ENCODE data around the gene GSDME. TPM values are rescaled to one million over a fixed set of nuclear protein-coding genes. Genes with fewer than 3 reads are reported as not detected.

Gene GSDME
- polyA plus RNA-seq = 87.6 TPM
- long read RNA-seq, donor 1, full-length matches to known transcripts = 8 of 13 reads
- long read RNA-seq, donor 1, partial matches to known transcripts = 5 of 13 reads
- long read RNA-seq, donor 1, other reads (novel, unspliced or antisense) = 0 of 13 reads
- long read RNA-seq, donor 2, full-length matches to known transcripts = 18 of 46 reads
- long read RNA-seq, donor 2, partial matches to known transcripts = 28 of 46 reads
- long read RNA-seq, donor 2, other reads (novel, unspliced or antisense) = 0 of 46 reads
- long read RNA-seq, donor 3, full-length matches to known transcripts = 35 of 72 reads
- long read RNA-seq, donor 3, partial matches to known transcripts = 31 of 72 reads
- long read RNA-seq, donor 3, other reads (novel, unspliced or antisense) = 6 of 72 reads
- long read RNA-seq, donor 4, partial matches to known transcripts = 0 of 2 reads
- long read RNA-seq, donor 4, other reads (novel, unspliced or antisense) = 0 of 2 reads
- long read RNA-seq, donor 5, partial matches to known transcripts = 0 of 1 reads
- long read RNA-seq, donor 5, other reads (novel, unspliced or antisense) = 0 of 1 reads
- long read RNA-seq, donor 6, full-length matches to known transcripts = 17 of 36 reads
- long read RNA-seq, donor 6, partial matches to known transcripts = 19 of 36 reads
- long read RNA-seq, donor 6, other reads (novel, unspliced or antisense) = 0 of 36 reads
- long read RNA-seq, donor 7, full-length matches to known transcripts = 3 of 3 reads
- long read RNA-seq, donor 7, partial matches to known transcripts = 0 of 3 reads
- long read RNA-seq, donor 7, other reads (novel, unspliced or antisense) = 0 of 3 reads
- long read RNA-seq, donor 8, full-length matches to known transcripts = 24 of 43 reads
- long read RNA-seq, donor 8, partial matches to known transcripts = 19 of 43 reads
- long read RNA-seq, donor 8, other reads (novel, unspliced or antisense) = 0 of 43 reads
- long read RNA-seq, donor 9, full-length matches to known transcripts = 13 of 22 reads
- long read RNA-seq, donor 9, partial matches to known transcripts = 9 of 22 reads
- long read RNA-seq, donor 9, other reads (novel, unspliced or antisense) = 0 of 22 reads
- long read RNA-seq, donor 10, full-length matches to known transcripts = 30 of 42 reads
- long read RNA-seq, donor 10, partial matches to known transcripts = 12 of 42 reads
- long read RNA-seq, donor 10, other reads (novel, unspliced or antisense) = 0 of 42 reads
- long read RNA-seq, donor 11, full-length matches to known transcripts = 8 of 8 reads
- long read RNA-seq, donor 11, partial matches to known transcripts = 0 of 8 reads
- long read RNA-seq, donor 11, other reads (novel, unspliced or antisense) = 0 of 8 reads

DNA sequence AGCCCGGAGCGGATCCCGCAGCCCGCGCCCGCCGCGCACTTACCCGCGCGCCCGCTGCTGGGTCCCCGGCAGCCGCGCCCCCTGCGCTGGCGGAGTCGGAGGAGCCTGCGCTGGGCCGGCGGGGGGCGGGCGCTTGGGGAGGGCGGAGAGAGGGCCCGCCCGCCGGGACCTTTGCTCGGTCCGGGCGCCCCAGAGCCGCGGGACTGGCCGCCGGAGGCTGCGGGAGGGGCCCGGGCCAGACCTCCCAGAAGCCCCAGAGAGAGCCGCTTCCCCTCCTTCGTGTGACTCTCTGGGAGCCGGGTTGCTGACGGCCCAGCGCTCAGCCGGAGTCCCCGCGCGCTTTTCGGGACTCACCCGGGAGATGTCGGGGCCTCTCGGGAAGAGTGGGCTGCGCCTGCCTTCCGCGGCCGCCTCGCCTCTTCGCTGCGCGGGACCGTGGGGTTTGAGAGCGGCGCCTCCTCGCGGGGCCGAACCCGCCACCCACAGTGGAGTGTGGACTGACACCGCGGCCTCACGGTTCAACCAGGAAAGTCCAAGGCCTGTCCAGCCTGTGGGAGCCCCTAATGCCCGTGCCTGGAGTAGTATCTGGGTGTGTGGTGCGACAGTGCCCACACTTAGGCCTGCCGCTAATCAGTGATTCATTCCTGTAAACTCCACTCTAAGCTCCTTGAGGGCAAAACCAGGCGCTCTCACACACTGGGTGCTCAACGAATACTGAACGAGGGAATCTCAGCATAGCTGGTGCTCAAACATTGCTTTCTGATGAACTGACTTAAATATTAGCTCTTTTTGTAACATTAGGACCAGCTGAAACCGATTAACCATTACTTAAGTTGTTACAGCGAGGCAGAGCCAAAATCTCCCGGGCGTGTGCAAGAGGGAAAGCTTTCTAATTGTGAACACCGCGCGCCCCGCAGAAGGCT, at the start of gene GSDME:
TSS of gene GSDME (minus strand) at position 112 of the 923 bp plus-strand sequence. CDS start 7,690 bp downstream, outside the sequence.
- H3K27ac ChIP-seq (ENCODE audit: low read length) = peak within 1 kb of the TSS; percentile 97
- no peaks in the 10 kb centered on the region for H3K9me3 ChIP-seq (ENCODE audit: control insufficient read depth, low read depth, low read length)
- peaks cover 10% of the 10 kb centered on the region for H3K4me1 ChIP-seq (ENCODE audit: control insufficient read depth, insufficient read depth, low read length)
- peak; percentile 61 to 89 for DNase-seq
- H3K4me3 ChIP-seq (ENCODE audit: low read length) = peak within 1 kb of the TSS; percentile 88
- H3K36me3 ChIP-seq (ENCODE audit: control insufficient read depth, insufficient read depth, low read length) = no peaks in the 10 kb centered on the region
- no CpG with 5 or more reads among the region's 81 CpGs for WGBS (ENCODE audit: insufficient coverage, low lambda C conversion rate)
- H3K27me3 ChIP-seq (ENCODE audit: control insufficient read depth, insufficient read depth, low read length) = no peaks in the 10 kb centered on the region

DNA sequence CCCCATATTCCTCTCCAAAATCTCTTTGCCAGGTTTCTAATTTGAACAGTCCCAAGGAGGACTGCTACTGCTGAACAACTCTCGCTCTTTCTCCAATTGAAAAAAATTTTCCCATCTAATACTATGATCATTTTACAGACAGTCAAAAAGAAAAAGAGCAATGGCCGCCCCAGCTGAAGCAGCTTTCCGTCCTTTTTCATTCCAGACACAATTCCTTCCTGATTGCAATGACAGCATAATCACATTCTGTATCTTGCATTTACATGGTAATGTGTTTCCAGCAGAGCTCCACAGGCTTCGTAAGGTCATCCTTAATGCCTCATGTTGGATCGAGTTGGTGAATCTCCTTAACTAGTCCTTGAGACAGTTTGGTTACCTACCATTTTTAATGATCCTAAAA, 45.0 kb upstream of the GSDME start:
- no peak for DNase-seq
- WGBS (ENCODE audit: insufficient coverage, low lambda C conversion rate) = 83% methylated on average over 1 of the region's 5 CpGs
- H3K27ac ChIP-seq (ENCODE audit: low read length) = no peak overlapping the region
- no peaks in the 10 kb centered on the region for H3K9me3 ChIP-seq (ENCODE audit: control insufficient read depth, low read depth, low read length)
- no peak overlapping the region for H3K4me3 ChIP-seq (ENCODE audit: low read length)
- peaks cover 24% of the 10 kb centered on the region for H3K36me3 ChIP-seq (ENCODE audit: control insufficient read depth, insufficient read depth, low read length)
- no peaks in the 10 kb centered on the region for H3K4me1 ChIP-seq (ENCODE audit: control insufficient read depth, insufficient read depth, low read length)
- no peaks in the 10 kb centered on the region for H3K27me3 ChIP-seq (ENCODE audit: control insufficient read depth, insufficient read depth, low read length)

DNA sequence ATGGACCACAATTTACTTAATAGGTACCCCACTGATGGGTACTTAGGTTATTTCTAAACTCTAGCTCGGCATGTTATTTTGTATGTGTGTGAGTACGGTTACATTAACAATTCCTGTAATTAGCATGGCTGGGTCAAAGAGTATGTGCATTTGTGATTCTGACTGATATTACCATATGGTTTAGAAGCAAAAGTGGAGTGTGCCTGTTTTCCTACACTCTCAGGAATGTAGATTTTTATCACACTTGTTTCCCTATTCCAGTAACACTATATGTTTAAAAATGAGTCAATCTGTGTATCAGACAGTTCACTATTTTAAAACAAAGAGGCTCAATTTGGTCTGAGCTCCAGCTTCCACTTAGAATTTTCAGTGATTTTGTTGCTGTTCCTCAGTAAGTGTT, 44.6 kb upstream of the GSDME start:
- H3K27ac ChIP-seq (ENCODE audit: low read length) = no peak overlapping the region
- no CpG with 5 or more reads among the region's 2 CpGs for WGBS (ENCODE audit: insufficient coverage, low lambda C conversion rate)

DNA sequence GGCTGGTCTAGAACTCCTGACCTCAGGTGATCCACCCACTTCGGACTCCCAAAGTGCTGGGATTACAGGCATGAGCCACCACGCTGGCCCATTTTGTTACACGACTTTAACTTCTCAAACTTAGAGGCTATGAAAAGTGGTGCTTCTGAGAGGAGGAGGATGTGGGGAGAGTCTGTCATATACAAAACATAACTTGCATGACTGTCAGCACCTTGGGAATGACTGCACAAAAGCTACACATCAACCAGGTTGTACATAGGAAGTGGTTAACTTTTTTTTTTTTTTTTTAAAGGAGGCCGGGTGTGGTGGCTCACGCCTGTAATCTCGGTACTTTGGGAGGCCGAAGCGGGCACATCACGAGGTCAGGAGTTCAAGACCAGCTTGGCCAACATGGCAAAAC, 43.4 kb upstream of the GSDME start:
- WGBS (ENCODE audit: insufficient coverage, low lambda C conversion rate) = no CpG with 5 or more reads among the region's 9 CpGs
- no peak for DNase-seq
- H3K4me3 ChIP-seq (ENCODE audit: low read length) = no peak overlapping the region

More for the DNA sequence above, 44.6 kb upstream of the GSDME start:
- H3K4me3 ChIP-seq (ENCODE audit: low read length) = no peak overlapping the region
- no peaks in the 10 kb centered on the region for H3K4me1 ChIP-seq (ENCODE audit: control insufficient read depth, insufficient read depth, low read length)
- peaks cover 24% of the 10 kb centered on the region for H3K36me3 ChIP-seq (ENCODE audit: control insufficient read depth, insufficient read depth, low read length)
- no peak for DNase-seq
- no peaks in the 10 kb centered on the region for H3K9me3 ChIP-seq (ENCODE audit: control insufficient read depth, low read depth, low read length)
- no peaks in the 10 kb centered on the region for H3K27me3 ChIP-seq (ENCODE audit: control insufficient read depth, insufficient read depth, low read length)

DNA sequence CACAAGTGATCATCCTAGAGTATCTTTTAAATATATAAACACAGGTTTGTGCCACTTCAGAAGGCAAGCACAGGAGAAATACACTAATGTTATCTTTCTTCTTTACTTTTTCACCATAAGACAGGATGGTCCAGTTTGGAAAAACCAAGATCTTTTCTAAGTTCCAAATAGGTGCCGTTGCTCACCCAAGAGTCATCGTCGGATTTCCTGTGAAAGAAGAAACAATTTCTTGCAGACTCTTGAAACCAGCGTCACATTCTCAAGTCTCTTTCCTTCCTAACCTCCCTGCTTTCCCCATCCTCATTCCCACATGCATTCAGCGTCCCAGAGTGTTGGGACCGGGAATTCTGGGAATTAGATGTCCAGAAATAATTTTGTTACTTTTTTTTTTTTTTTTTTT, 42.8 kb upstream of the GSDME start:
- Histone ChIP-seq H3K4me1 (ENCODE audit: control insufficient read depth, insufficient read depth, low read length) (peaks cover 3% of the 10 kb centered on the region), H3K9me3 (ENCODE audit: control insufficient read depth, low read depth, low read length) (peaks cover under 1% of the 10 kb centered on the region), H3K27me3 (ENCODE audit: control insufficient read depth, insufficient read depth, low read length) (no peaks in the 10 kb centered on the region), H3K4me3 (ENCODE audit: low read length) (no peak overlapping the region), H3K27ac (ENCODE audit: low read length) (no peak overlapping the region), H3K36me3 (ENCODE audit: control insufficient read depth, insufficient read depth, low read length) (peaks cover 19% of the 10 kb centered on the region)
- no peak for DNase-seq
- 100% methylated on average over 2 of the region's 6 CpGs for WGBS (ENCODE audit: insufficient coverage, low lambda C conversion rate)

More for the DNA sequence above, 43.4 kb upstream of the GSDME start:
- Histone ChIP-seq H3K36me3 (ENCODE audit: control insufficient read depth, insufficient read depth, low read length) (peaks cover 19% of the 10 kb centered on the region), H3K9me3 (ENCODE audit: control insufficient read depth, low read depth, low read length) (no peaks in the 10 kb centered on the region), H3K4me1 (ENCODE audit: control insufficient read depth, insufficient read depth, low read length) (no peaks in the 10 kb centered on the region), H3K27ac (ENCODE audit: low read length) (no peak overlapping the region), H3K27me3 (ENCODE audit: control insufficient read depth, insufficient read depth, low read length) (no peaks in the 10 kb centered on the region)

DNA sequence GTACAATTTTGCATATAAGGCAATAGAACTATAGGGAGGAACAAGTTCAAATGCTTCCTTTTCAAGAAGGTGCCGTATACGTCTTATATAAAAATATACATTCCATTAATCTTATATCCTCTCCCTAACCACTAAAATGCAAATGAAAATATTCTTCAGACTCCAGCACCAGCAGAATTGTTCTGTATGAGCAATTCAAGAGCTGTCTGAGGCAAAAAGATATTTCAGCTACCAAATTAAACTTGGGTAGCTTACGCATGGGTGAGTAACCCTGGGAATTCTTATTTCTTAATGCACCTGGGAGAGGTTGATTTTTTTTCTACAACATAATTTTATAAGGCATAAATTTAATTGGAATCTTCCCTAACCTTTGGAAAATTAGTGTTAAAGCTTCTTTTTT, 42.2 kb upstream of the GSDME start:
- H3K4me3 ChIP-seq (ENCODE audit: low read length) = no peak overlapping the region
- no peaks in the 10 kb centered on the region for H3K27me3 ChIP-seq (ENCODE audit: control insufficient read depth, insufficient read depth, low read length)
- DNase-seq = no peak
- no peak overlapping the region for H3K27ac ChIP-seq (ENCODE audit: low read length)
- peaks cover 19% of the 10 kb centered on the region for H3K36me3 ChIP-seq (ENCODE audit: control insufficient read depth, insufficient read depth, low read length)
- peaks cover 3% of the 10 kb centered on the region for H3K9me3 ChIP-seq (ENCODE audit: control insufficient read depth, low read depth, low read length)
- WGBS (ENCODE audit: insufficient coverage, low lambda C conversion rate) = 100% methylated on average over 1 of the region's 3 CpGs
- H3K4me1 ChIP-seq (ENCODE audit: control insufficient read depth, insufficient read depth, low read length) = peaks cover 5% of the 10 kb centered on the region

DNA sequence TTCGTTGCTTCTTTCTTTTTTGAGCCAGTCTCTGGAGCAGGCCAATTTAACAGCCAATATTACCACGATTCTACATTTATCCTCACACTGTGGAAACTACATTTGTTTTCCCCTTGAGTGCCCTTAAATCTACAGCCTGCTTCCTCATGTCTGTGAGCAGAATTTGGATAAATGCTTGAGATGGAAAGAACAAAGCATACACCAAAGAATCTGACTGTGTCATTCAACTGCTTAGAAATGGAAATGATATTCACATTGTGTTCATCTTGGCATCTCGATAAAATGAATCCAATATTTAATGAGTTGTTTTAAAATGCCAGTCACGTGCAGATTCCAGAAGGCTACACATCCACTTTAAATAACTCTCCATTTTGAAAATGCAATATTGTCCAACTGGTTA, 41.0 kb upstream of the GSDME start:
- Histone ChIP-seq H3K27ac (ENCODE audit: low read length) (no peak overlapping the region), H3K4me1 (ENCODE audit: control insufficient read depth, insufficient read depth, low read length) (peaks cover 5% of the 10 kb centered on the region), H3K27me3 (ENCODE audit: control insufficient read depth, insufficient read depth, low read length) (no peaks in the 10 kb centered on the region), H3K4me3 (ENCODE audit: low read length) (no peak overlapping the region), H3K9me3 (ENCODE audit: control insufficient read depth, low read depth, low read length) (peaks cover 5% of the 10 kb centered on the region), H3K36me3 (ENCODE audit: control insufficient read depth, insufficient read depth, low read length) (peaks cover 12% of the 10 kb centered on the region)
- WGBS (ENCODE audit: insufficient coverage, low lambda C conversion rate) = 92% methylated on average over 4 of the region's 4 CpGs
- DNase-seq = no peak

DNA sequence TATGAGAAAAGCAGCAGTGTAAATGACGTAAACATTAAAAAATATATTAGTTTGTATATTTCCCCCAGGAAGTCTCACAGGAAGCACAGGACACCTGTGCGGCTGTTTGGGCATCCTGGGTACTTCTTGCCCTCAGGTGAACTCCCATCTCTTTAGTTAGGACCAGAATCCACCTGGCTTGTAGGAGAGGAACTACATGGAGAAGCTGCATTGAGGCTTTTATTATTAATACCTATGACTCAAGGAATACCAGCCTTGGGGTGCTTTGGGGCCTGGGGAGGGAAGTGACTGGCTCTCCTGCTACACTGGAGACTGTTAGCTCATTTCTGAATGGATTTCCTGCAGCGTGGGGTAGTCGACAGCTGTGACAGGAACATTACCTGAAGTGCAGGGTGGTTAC, 40.0 kb upstream of the GSDME start:
- Histone ChIP-seq H3K36me3 (ENCODE audit: control insufficient read depth, insufficient read depth, low read length) (peaks cover 7% of the 10 kb centered on the region), H3K27ac (ENCODE audit: low read length) (no peak overlapping the region), H3K4me1 (ENCODE audit: control insufficient read depth, insufficient read depth, low read length) (peaks cover 5% of the 10 kb centered on the region), H3K27me3 (ENCODE audit: control insufficient read depth, insufficient read depth, low read length) (no peaks in the 10 kb centered on the region), H3K4me3 (ENCODE audit: low read length) (no peak overlapping the region), H3K9me3 (ENCODE audit: control insufficient read depth, low read depth, low read length) (peaks cover 5% of the 10 kb centered on the region)
- WGBS (ENCODE audit: insufficient coverage, low lambda C conversion rate) = no CpG with 5 or more reads among the region's 4 CpGs
- DNase-seq = no peak

DNA sequence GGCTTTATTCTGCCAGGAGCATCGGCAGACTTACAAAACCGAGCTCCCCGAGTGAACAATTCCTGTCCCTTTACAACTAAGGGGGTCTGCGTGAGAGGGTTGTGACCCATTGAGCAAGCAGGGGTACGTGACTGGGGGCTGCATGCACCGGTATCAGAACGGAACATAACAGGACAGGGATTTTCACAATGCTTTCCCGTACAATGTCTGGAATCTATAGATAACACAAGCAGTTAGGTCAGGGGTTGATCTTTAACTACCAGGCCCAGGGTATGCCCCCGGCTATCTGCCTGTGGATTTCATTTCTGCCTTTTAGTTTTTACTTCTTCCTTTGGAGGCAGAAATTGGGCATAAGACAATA, 38.1 kb upstream of the GSDME start:
- no peaks in the 10 kb centered on the region for H3K27me3 ChIP-seq (ENCODE audit: control insufficient read depth, insufficient read depth, low read length)
- no peaks in the 10 kb centered on the region for H3K36me3 ChIP-seq (ENCODE audit: control insufficient read depth, insufficient read depth, low read length)
- H3K27ac ChIP-seq (ENCODE audit: low read length) = peak overlapping the region; percentile 71
- peak in 1 of 2 donors; percentile 40 for DNase-seq
- peaks cover 5% of the 10 kb centered on the region for H3K9me3 ChIP-seq (ENCODE audit: control insufficient read depth, low read depth, low read length)
- H3K4me3 ChIP-seq (ENCODE audit: low read length) = peak overlapping the region; percentile 8
- WGBS (ENCODE audit: insufficient coverage, low lambda C conversion rate) = no CpG with 5 or more reads among the region's 9 CpGs
- peaks cover 5% of the 10 kb centered on the region for H3K4me1 ChIP-seq (ENCODE audit: control insufficient read depth, insufficient read depth, low read length)
